GM18520 (cell line): ENCODE measurements around the gene CNN2.

ENCODE experiments used
- ATAC-seq: cut with Tn5 transposase; IDR thresholded peaks from one replicate; pipeline ENCODE4 v1.9.1; 2021; ENCODE audit not compliant: unreplicated experiment

The CNN2 gene

GRCh38 chr19:995051-995827 lies 31.2 kb upstream of the CNN2 start:
- no peak for ATAC-seq

DNA sequence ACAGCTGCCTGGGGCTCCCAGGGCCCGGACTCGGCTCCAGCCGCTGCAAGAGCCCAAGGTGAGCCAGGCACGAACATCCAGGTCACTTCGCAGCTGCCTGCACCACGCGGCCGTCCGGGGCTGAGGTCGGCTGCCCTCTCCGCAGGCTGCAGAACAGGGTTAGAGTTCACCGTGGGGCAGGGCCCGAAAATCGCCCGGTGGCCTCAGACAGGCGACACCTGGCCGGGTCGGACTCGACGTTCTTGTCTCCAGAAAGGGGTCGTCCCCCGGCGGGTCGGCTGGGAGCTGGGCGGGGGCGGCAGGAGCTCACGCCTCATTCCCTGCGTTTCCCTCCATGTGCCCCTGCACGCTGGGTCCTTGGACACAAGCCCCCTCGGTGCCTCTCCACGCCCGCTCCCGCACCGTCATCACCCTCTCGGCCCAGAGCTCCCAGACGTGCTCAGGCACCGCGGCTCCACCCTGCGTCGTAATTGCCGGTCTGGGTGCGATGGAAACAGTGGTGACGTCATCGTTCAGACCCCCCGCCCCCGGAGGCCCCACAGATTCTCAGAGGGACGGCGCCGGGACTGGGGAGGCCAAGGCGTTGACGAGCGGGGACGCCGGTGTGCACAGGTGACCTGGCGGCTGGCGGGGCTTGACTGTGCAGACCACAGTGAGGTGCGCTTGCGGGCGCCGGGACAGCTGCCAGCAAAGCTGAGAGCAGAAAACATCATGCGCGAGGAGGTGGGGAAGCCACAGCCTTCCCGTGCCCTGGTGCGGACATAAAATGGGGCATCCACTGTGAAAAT lies 30.2 kb upstream of the CNN2 start:
- no peak for ATAC-seq

- no peak for ATAC-seq
Measured at GRCh38 chr19:998064-998463, 28.3 kb upstream of the CNN2 start.

DNA sequence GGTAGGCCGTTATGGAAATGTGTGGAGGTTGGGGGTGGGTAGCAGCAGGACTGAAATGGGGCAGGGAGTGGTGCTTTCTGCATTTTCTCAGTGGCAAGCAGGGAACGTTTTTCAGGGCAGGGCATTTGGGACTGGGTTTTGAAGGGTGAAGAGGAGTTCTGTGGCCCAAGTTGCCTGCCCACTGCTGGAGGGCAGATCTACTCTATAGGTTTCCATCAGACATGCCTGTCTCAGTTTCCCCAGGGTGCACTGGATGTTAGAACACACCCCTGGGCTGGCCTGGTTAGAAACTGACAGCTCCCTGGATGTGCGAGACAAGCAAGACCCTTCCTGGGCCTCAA lies 27.1 kb upstream of the CNN2 start:
- ATAC-seq = no peak

DNA sequence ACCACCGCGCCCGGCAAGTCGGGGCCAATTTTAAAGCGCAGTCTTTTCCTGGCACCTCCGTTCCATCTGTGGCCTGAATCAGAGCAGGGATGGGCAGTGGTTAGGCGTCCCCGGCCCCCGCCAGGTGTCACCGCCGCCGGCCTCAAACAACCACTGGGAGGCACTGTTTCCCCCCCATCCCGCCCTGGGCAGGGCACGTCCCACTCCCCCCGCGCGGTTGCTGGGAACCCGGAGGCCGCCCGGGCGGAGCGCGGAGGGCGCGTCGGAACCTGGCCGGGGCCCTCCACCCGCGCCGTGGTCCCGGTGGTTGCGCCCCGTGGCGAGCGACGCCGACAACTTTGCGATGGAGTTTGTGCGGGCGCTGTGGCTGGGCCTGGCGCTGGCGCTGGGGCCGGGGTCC lies 26.3 kb upstream of the CNN2 start, which contains the start of gene GRIN3B:
Gene GRIN3B, plus strand, starts transcription at position 325 of the 400 bp plus-strand sequence. Its CDS starts 19 bp downstream, at position 344.
- ATAC-seq = no peak

DNA sequence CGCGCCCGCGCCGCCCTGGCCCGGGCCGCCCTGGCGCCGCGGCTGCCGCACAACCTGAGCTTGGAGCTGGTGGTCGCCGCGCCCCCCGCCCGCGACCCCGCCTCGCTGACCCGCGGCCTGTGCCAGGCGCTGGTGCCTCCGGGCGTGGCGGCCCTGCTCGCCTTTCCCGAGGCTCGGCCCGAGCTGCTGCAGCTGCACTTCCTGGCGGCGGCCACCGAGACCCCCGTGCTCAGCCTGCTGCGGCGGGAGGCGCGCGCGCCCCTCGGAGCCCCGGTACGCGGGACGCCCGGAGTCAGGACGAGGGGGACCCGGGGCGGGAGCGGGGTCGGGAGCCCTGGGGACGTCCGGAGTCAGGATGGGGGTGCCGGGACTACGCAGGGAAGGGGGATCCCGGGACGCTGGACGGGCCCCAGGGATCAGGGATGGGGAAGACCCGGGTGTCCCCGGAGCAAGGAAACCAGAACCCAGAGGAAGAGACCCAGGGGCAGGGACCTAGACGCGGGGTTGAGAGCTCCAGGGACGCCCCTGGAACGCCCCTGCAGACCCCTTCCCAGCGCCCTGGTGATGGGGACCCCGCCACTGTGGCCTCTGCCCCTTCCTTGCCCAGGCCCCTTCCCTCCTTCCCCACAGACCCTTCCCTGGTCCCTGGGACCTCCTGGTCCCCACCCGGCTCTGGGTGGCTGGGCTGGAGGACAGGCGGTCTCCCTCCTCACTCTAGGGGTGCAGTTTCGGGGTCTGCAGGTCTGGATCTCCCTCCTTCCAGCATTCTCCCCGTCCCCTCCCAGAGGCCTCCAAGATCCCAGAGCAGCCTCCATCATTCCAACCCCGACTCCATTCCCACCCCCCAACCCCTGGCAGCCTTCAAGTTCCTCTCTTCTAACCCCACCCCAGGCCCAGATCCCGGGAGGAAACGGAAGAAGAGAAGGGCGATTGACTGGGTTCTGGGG lies 25.5 kb upstream of the CNN2 start:
- ATAC-seq = no peak

GRCh38 chr19:1001538-1002166 lies 24.8 kb upstream of the CNN2 start:
- no peak for ATAC-seq

GRCh38 chr19:1002600-1002999 lies 23.8 kb upstream of the CNN2 start:
- ATAC-seq = no peak

GRCh38 chr19:1003283-1003682 lies 23.1 kb upstream of the CNN2 start:
- no peak for ATAC-seq

GRCh38 chr19:1004204-1004802 lies 22.1 kb upstream of the CNN2 start:
- ATAC-seq = no peak

GRCh38 chr19:1004803-1005664 lies 21.4 kb upstream of the CNN2 start:
- no peak for ATAC-seq

DNA sequence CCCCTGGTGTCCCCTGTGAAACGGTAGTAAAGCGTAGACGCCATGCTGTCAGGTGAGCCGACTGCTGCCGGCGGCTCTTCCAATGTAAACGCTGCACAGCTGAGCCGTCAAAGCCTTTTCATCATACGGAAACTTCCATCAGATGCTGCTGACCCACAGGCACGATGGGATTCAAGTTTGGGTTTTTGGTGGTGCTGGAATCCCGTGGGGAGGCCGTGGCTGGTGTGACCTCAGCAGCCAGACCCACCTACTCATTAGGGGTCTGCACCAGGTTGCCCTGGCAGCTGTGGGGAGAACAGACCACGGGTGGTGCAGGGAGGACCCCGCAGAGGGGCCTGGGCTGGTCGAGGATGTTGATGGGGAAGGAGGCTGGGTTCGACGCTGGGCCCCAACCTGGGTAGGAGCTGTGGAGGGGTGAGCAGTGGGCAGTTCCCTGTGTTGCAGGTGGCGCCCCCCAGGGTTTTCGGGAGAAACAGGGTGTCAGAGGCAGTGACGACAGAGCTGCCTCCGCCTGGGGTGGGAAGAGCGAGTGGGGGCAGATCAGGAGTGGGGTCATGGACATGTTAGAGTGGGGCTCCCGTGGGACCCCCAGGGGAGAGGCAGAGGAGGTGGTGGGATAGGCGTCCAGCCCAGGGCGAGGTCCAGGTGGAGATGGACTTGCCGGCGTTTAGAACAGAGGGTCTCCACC lies 19.6 kb upstream of the CNN2 start:
- no peak for ATAC-seq

DNA sequence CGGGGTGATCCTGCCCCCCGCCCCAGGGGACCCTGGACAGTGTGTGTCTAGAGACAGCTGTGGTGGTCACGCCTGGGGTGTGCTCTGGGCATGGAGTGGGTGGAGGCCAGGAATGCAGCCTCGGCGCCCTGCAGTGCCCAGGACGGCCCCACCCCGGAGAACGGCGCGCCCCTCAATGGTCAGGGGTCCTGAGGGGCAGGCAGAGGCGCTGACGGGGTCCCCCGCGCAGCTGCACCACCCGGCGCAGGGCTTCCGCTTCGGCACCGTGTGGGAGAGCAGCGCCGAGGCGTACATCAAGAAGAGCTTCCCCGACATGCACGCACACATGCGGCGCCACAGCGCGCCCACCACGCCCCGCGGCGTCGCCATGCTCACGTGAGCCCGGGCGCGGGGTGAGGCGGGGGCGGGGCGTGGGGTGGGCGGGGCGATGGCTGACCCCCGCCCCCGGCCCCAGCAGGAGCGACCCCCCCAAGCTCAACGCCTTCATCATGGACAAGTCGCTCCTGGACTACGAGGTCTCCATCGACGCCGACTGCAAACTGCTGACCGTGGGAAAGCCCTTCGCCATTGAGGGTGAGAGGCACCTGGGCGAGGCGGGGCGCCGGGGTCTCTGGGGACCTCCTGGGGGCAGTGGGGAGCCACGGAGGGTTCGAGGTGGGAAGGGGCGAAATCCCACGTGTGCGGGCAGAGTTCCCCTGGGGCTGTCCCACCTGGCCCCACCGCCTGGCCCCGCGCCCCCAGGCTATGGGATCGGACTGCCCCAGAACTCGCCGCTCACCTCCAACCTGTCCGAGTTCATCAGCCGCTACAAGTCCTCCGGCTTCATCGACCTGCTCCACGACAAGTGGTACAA lies 18.8 kb upstream of the CNN2 start:
- ATAC-seq = no peak

DNA sequence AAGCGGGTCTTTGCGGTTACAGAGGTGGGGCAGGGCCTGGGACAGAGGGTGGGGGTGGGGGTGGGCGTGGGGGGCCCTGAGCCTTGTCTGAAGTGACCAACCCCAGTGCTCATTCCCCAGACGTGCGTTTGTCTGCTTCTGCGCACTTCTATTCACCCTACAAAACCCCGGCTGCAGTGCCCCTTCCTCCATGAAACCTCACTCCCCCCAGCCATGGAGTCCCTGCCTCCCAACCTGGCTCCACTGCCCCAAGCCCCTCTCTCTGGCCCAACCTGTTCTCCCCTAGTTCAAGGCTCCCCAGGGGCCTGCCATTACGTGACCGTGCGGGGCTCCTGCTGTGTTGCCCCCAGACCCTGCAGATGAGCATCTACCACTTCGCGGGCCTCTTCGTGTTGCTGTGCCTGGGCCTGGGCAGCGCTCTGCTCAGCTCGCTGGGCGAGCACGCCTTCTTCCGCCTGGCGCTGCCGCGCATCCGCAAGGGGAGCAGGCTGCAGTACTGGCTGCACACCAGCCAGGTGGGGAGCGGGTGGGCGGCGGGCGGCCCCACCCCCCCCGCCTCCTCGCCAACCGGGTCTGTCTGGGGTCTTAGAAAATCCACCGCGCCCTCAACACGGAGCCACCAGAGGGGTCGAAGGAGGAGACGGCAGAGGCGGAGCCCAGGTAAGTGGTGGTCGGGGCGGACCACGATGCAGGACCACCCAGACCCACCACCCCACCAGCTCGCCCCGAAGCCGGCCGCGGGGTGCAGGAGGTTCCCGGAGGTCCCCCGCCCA lies 18.0 kb upstream of the CNN2 start:
- no peak for ATAC-seq

GRCh38 chr19:1009041-1009980 lies 17.1 kb upstream of the CNN2 start:
- no peak for ATAC-seq

DNA sequence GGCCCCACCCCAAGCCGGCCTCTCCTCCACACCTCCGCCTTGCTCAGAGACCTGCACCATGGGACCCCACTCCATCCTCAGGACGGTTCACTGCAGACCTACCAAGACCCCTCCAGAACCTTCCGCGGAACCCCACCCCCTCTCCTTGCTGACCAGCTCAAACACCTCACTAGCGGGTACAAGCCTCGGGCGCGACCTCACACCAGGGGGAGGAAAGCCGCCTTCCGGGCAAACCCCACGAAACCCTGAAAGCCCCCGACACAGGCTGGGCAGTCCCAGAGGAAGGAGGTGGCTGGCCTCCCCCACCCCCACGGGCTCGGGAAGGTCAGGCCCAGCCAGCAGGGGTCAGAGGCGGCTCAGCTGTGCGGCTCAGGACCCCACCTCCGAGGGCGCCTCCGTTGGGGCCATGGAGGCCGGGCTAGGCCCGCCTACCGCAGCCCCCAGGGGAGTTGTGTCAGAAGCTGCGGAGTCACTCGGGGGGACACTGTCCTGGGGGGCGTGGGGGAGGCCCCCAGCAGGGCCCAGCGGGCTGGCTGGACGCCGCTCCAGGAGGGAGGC lies 16.3 kb upstream of the CNN2 start:
- ATAC-seq = no peak
